Natural killer cell (primary cell): ENCODE measurements around the gene RBMS3. TPM values are rescaled to one million over a fixed set of nuclear protein-coding genes. Genes with fewer than 3 reads are reported as not detected.

ENCODE experiments used
- ATAC-seq, 3 donors: fragments of 150-1000 bp in 2 of 3; fragments of 200-7000 bp in 1 of 3; cut with Tn5 transposase; 1 replicate in 1 of 3; 2 replicates in 2 of 3; pipeline ENCODE4 v1.10.0; 2021; ENCODE audit warnings: mild to moderate bottlenecking in 2 of 3, moderate library complexity in 2 of 3
- DNase-seq, 2 donors: peaks; one replicate each; pipeline versions ENCODE4 v3.0.0 to v3.0.0-alpha.2; 2013 to 2021; ENCODE audit warnings: mixed read lengths in 1 of 2
- H3K27ac ChIP-seq: one replicate; pipeline ENCODE4 v1.5.1; 2013; ENCODE audit warnings: mild to moderate bottlenecking, low read length
- H3K27me3 ChIP-seq: one replicate; pipeline ENCODE4 v1.6.1; 2013; ENCODE audit warnings: low read length; ENCODE audit not compliant: control insufficient read depth, insufficient read depth
- H3K36me3 ChIP-seq: one replicate; pipeline ENCODE4 v1.6.1; 2013; ENCODE audit warnings: low read length; ENCODE audit not compliant: control insufficient read depth, insufficient read depth
- H3K4me1 ChIP-seq: one replicate; pipeline ENCODE4 v1.6.1; 2013; ENCODE audit warnings: low read length; ENCODE audit not compliant: control insufficient read depth, insufficient read depth
- H3K4me3 ChIP-seq: one replicate; pipeline ENCODE4 v1.5.1; 2013; ENCODE audit warnings: low read length
- H3K9me3 ChIP-seq: one replicate; pipeline ENCODE4 v1.6.1; 2013; ENCODE audit warnings: low read length; ENCODE audit not compliant: control insufficient read depth, insufficient read depth
- H3K27ac Mint-ChIP-seq, 2 donors: one replicate each; pipeline ENCODE4 v1.8.0; 2022; ENCODE audit warnings: mild to moderate bottlenecking in 2 of 2, mixed read lengths in 2 of 2, moderate library complexity in 1 of 2
- H3K27me3 Mint-ChIP-seq, 2 donors: one replicate each; pipeline ENCODE4 v1.8.0; 2022; ENCODE audit warnings: low read depth in 2 of 2, mixed read lengths in 2 of 2
- H3K36me3 Mint-ChIP-seq: one replicate; pipeline ENCODE4 v1.8.0; 2022; ENCODE audit warnings: mixed read lengths
- H3K4me1 Mint-ChIP-seq, 2 donors: one replicate each; pipeline ENCODE4 v1.8.0; 2022; ENCODE audit warnings: mixed read lengths in 2 of 2
- H3K4me3 Mint-ChIP-seq: one replicate; pipeline ENCODE4 v1.8.0; 2022; ENCODE audit warnings: mild to moderate bottlenecking, moderate library complexity, mixed read lengths
- H3K9me3 Mint-ChIP-seq, 2 donors: one replicate each; pipeline ENCODE4 v1.8.0; 2022; ENCODE audit warnings: mixed read lengths in 2 of 2
- WGBS: methylation state at CpG from one replicate; pipeline ENCODE4 v1.1.7; 2013; ENCODE audit warnings: missing lambda C conversion rate; ENCODE audit not compliant: insufficient coverage; 5-methylcytosine and 5-hydroxymethylcytosine counted together
- intact Hi-C: fragments of 100-400 bp; cut with micrococcal nuclease; formaldehyde crosslinking; loops from one replicate; pipeline ENCODE4 v1.14.2; 2022
- total RNA-seq, 4 donors: library from RNA; stranded (reverse); fragments of 120-200 nt in 1 of 4; gene quantifications; one replicate each; pipeline versions ENCODE4 v1.2.3 to v1.2.4, GENCODE V29; 2013 to 2022
- TF ChIP-seq, protein P1 (sequence below): fragments of 200-600 bp; IDR thresholded peaks from one replicate; pipeline ENCODE4 v1.8.0; 2022; ENCODE audit warnings: antibody characterized with exemption

RBMS3 gene
- total RNA-seq, 3 donors from 2014 or later (not counting 1 experiment from before 2014, with no cell fraction given) = 0.16 TPM; not detected in 2

DNA sequence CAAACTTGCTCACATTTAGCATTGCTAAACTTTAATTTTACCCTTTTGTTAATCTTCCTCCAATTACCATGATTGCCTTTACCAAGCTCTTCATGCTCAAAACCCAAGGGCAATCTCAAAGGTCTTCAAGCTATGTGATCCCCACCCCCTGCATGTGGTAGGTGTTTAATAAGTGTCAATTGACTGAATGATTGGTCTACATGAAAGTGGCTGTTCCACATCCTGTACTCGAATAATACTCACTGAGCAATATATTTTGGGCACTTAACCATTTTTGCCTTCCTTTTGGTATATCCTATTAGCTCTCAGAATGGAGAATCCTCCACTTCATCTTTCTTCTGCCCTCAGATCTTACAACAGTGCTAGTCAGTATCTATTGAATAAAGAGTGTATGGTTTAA, 17.1 kb downstream of the RBMS3 start:
- no peak for ATAC-seq
- intact Hi-C loops = no loop called here
- Histone ChIP-seq H3K27ac (no peak overlapping the region), H3K36me3 (no peaks in the 10 kb centered on the region), H3K9me3 (no peaks in the 10 kb centered on the region), H3K4me1 (no peaks in the 10 kb centered on the region), H3K27me3 (no peaks in the 10 kb centered on the region), H3K4me3 (no peak overlapping the region)
- Mint-ChIP-seq H3K36me3 (no peaks in the 10 kb centered on the region), H3K4me3 (no peak overlapping the region), H3K9me3 (peaks cover 3 to 9% of the 10 kb centered on the region in 2 donors), H3K4me1 (no peaks in the 10 kb centered on the region), H3K27ac (no peak overlapping the region), H3K27me3 (no peaks in the 10 kb centered on the region)
- 56% methylated on average over 1 of the region's 1 CpG for WGBS
- DNase-seq = no peak
- TF ChIP-seq, protein P1, sequence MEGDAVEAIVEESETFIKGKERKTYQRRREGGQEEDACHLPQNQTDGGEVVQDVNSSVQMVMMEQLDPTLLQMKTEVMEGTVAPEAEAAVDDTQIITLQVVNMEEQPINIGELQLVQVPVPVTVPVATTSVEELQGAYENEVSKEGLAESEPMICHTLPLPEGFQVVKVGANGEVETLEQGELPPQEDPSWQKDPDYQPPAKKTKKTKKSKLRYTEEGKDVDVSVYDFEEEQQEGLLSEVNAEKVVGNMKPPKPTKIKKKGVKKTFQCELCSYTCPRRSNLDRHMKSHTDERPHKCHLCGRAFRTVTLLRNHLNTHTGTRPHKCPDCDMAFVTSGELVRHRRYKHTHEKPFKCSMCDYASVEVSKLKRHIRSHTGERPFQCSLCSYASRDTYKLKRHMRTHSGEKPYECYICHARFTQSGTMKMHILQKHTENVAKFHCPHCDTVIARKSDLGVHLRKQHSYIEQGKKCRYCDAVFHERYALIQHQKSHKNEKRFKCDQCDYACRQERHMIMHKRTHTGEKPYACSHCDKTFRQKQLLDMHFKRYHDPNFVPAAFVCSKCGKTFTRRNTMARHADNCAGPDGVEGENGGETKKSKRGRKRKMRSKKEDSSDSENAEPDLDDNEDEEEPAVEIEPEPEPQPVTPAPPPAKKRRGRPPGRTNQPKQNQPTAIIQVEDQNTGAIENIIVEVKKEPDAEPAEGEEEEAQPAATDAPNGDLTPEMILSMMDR = no peak

DNA sequence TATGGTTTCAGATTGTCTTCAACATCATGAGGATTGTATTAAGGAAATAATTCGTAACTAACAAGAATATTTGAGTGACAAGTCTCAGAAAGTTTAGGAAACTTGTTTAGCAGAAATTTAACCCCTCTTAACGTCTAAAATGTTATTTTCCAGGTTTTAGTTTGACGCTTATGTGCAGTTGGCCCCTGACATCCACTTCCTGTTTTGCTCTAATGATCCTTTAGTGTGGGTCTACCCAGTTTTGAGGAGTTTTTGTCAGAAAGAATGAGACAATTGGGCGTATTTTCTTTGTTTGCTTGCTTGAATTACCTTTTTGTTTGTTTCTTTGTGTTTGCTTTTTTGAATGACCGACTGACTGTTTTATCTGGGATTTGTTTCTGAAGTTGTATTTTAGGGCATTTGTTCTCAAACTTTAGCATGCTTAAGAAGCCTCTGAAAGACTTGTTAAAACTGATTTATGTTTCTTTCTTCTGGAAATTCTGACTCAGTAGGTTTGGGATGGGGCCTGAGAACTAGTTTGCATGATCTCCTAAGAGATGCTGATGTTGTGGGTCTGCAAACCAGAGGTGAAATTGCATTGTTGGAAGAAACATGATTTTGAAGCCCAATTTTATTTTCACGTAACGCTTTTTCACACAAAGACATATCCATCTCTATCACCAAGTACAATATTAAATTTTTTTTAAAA, 20.6 kb downstream of the RBMS3 start:
- H3K36me3 ChIP-seq = no peaks in the 10 kb centered on the region
- WGBS = 50% methylated on average over 4 of the region's 7 CpGs
- H3K9me3 Mint-ChIP-seq = peaks cover 9 to 11% of the 10 kb centered on the region in 2 donors
- H3K9me3 ChIP-seq = no peaks in the 10 kb centered on the region
- no peaks in the 10 kb centered on the region for H3K36me3 Mint-ChIP-seq
- no peaks in the 10 kb centered on the region for H3K27me3 ChIP-seq
- no peak overlapping the region for H3K4me3 Mint-ChIP-seq
- ATAC-seq = no peak
- no peak overlapping the region for H3K27ac ChIP-seq
- no peaks in the 10 kb centered on the region for H3K27me3 Mint-ChIP-seq
- H3K4me3 ChIP-seq = no peak overlapping the region
- intact Hi-C loops = no loop called here
- no peaks in the 10 kb centered on the region for H3K4me1 ChIP-seq
- DNase-seq = no peak
- H3K4me1 Mint-ChIP-seq = no peaks in the 10 kb centered on the region
- H3K27ac Mint-ChIP-seq = no peak overlapping the region
- TF ChIP-seq, protein P1 = no peak

DNA sequence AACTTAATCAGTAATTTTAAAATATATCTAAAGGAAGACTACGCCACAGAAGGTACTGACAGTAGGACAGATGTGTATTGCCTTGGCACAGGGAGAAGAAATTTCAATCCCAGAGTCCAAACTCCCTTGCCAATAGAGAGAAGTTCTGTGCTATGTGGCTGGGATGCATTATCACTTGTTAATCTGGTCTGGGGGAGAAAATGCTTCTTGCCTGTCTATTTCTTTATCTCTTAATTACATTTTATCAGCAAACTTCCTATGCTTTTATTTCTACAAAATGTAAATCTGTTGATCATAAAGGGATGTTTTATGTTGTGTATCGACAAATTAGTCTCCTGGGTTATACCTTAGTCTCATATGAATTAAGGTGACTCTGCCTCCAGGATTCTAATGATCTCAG, 21.7 kb downstream of the RBMS3 start:
- no peak overlapping the region for H3K4me3 ChIP-seq

More for the DNA sequence above, 21.7 kb downstream of the RBMS3 start:
- TF ChIP-seq, protein P1 = no peak
- 89% methylated on average over 1 of the region's 2 CpGs for WGBS
- no peaks in the 10 kb centered on the region for H3K4me1 Mint-ChIP-seq
- no peak overlapping the region for H3K4me3 Mint-ChIP-seq
- Histone ChIP-seq H3K27ac (no peak overlapping the region), H3K4me1 (no peaks in the 10 kb centered on the region), H3K36me3 (no peaks in the 10 kb centered on the region), H3K27me3 (no peaks in the 10 kb centered on the region), H3K9me3 (no peaks in the 10 kb centered on the region)
- no peak overlapping the region for H3K27ac Mint-ChIP-seq
- H3K27me3 Mint-ChIP-seq = no peaks in the 10 kb centered on the region
- no peak for DNase-seq
- peaks cover 11% of the 10 kb centered on the region in 2 donors for H3K9me3 Mint-ChIP-seq
- ATAC-seq = no peak
- intact Hi-C loops = no loop called here
- H3K36me3 Mint-ChIP-seq = no peaks in the 10 kb centered on the region
